Astrocyte (in vitro differentiated cells and primary cell): Measurements from ENCODE around the gene ZNF513.

ENCODE experiments used
- CTCF ChIP-seq: IDR thresholded peaks from 2 replicates; pipeline ENCODE4 v1.5.1; 2011; ENCODE audit warnings: low read depth, mild to moderate bottlenecking, inconsistent platforms, low read length, moderate library complexity; ENCODE audit not compliant: insufficient read depth
- EZH2 ChIP-seq: IDR thresholded peaks from 2 replicates; pipeline ENCODE4 v1.6.1; 2012; ENCODE audit warnings: mild to moderate bottlenecking, low read length, inconsistent platforms; ENCODE audit not compliant: insufficient read depth

GRCh38 chr2:27356382-27357181 is 24.0 kb downstream of the ZNF513 start, which contains the start of gene GTF3C2:
- TF ChIP-seq CTCF (no peak), EZH2 (no peak)
